H9 (cell line): Measurements from ENCODE around the gene TNRC6A. TPM values are rescaled to one million over a fixed set of nuclear protein-coding genes. Genes with fewer than 3 reads are reported as not detected.

Experiments
- DNase-seq: peaks from one replicate; pipeline ENCODE4 v3.0.0-alpha.2; 2017
- H2AFZ ChIP-seq: one replicate; pipeline ENCODE4 v1.6.1; 2013; ENCODE audit warnings: mild to moderate bottlenecking, low read length, control low read depth, moderate library complexity
- H2AK5ac ChIP-seq: 2 replicates; pipeline ENCODE4 v1.6.1; 2013; ENCODE audit warnings: low read length, control low read depth, mixed read lengths; ENCODE audit not compliant: insufficient read length
- H2BK120ac ChIP-seq: one replicate; pipeline ENCODE4 v1.6.1; 2013; ENCODE audit warnings: low read depth, mild to moderate bottlenecking, low read length, control low read depth, inconsistent platforms; ENCODE audit not compliant: poor library complexity, severe bottlenecking
- H2BK12ac ChIP-seq: 2 replicates; pipeline ENCODE4 v1.6.1; 2013; ENCODE audit warnings: low read length, control low read depth, mixed read lengths, low read depth; ENCODE audit not compliant: insufficient read length
- H2BK15ac ChIP-seq: 2 replicates; pipeline ENCODE4 v1.6.1; 2013; ENCODE audit warnings: low read depth, low read length, control low read depth
- H2BK20ac ChIP-seq: one replicate; pipeline ENCODE4 v1.6.1; 2013; ENCODE audit warnings: low read depth, mild to moderate bottlenecking, low read length, control low read depth, inconsistent platforms; ENCODE audit not compliant: poor library complexity, severe bottlenecking
- H2BK5ac ChIP-seq: 2 replicates; pipeline ENCODE4 v1.6.1; 2013; ENCODE audit warnings: low read length, control low read depth, mixed read lengths; ENCODE audit not compliant: insufficient read length
- H3K14ac ChIP-seq: 2 replicates; pipeline ENCODE4 v1.6.1; 2013; ENCODE audit warnings: low read length, control low read depth; ENCODE audit not compliant: insufficient read depth
- H3K18ac ChIP-seq: 2 replicates; pipeline ENCODE4 v1.6.1; 2013; ENCODE audit warnings: low read depth, mild to moderate bottlenecking, mixed read lengths, low read length, control low read depth; ENCODE audit not compliant: insufficient read length
- H3K23ac ChIP-seq: 2 replicates; pipeline ENCODE4 v1.6.1; 2013; ENCODE audit warnings: low read length, control low read depth, mixed read lengths, low read depth; ENCODE audit not compliant: insufficient read length
- H3K23me2 ChIP-seq: 2 replicates; pipeline ENCODE4 v1.6.1; 2013; ENCODE audit warnings: low read depth, mild to moderate bottlenecking, mixed read lengths, low read length, control low read depth; ENCODE audit not compliant: insufficient read length, poor library complexity, severe bottlenecking
- H3K27ac ChIP-seq: 2 replicates; pipeline ENCODE4 v1.5.1; 2013; ENCODE audit warnings: low read length, control low read depth, mixed read lengths, low read depth; ENCODE audit not compliant: insufficient read length
- H3K27me3 ChIP-seq: 2 replicates; pipeline ENCODE4 v1.6.1; 2013; ENCODE audit warnings: low read length, control low read depth, inconsistent platforms; ENCODE audit not compliant: insufficient read depth
- H3K4ac ChIP-seq: 2 replicates; pipeline ENCODE4 v1.6.1; 2013; ENCODE audit warnings: low read depth, mild to moderate bottlenecking, control low read depth, inconsistent platforms, low read length, moderate library complexity
- H3K4me1 ChIP-seq: 2 replicates; pipeline ENCODE4 v1.6.1; 2013; ENCODE audit warnings: low read length, control low read depth, inconsistent platforms; ENCODE audit not compliant: insufficient read depth
- H3K4me2 ChIP-seq: 2 replicates; pipeline ENCODE4 v1.6.1; 2013; ENCODE audit warnings: low read length, control low read depth, mixed read lengths; ENCODE audit not compliant: insufficient read length, insufficient read depth
- H3K56ac ChIP-seq: 2 replicates; pipeline ENCODE4 v1.6.1; 2013; ENCODE audit warnings: low read depth, mild to moderate bottlenecking, mixed read lengths, low read length, control low read depth; ENCODE audit not compliant: insufficient read length
- H3K79me1 ChIP-seq: 2 replicates; pipeline ENCODE4 v1.6.1; 2013; ENCODE audit warnings: low read depth, mild to moderate bottlenecking, moderate library complexity, low read length, control low read depth, inconsistent platforms; ENCODE audit not compliant: insufficient read depth, poor library complexity, severe bottlenecking
- H3K79me2 ChIP-seq: 2 replicates; pipeline ENCODE4 v1.6.1; 2013; ENCODE audit warnings: low read length, control low read depth, inconsistent platforms; ENCODE audit not compliant: insufficient read depth
- H3K9ac ChIP-seq: 2 replicates; pipeline ENCODE4 v1.6.1; 2013; ENCODE audit warnings: low read length, control low read depth, mixed read lengths; ENCODE audit not compliant: insufficient read length; ENCODE audit errors: extremely low read depth
- H3K9me3 ChIP-seq: one replicate; pipeline ENCODE4 v1.6.1; 2013; ENCODE audit warnings: low read depth, low read length, inconsistent platforms; ENCODE audit not compliant: control insufficient read depth
- H3T11ph ChIP-seq: one replicate; pipeline ENCODE4 v1.6.1; 2013; ENCODE audit warnings: mild to moderate bottlenecking, low read length, control low read depth, inconsistent platforms
- H4K20me1 ChIP-seq: one replicate; pipeline ENCODE4 v1.6.1; 2013; ENCODE audit not compliant: control insufficient read depth, insufficient read length, insufficient read depth
- H4K5ac ChIP-seq: 2 replicates; pipeline ENCODE4 v1.6.1; 2013; ENCODE audit warnings: low read depth, mild to moderate bottlenecking, mixed read lengths, low read length, control low read depth; ENCODE audit not compliant: insufficient read length
- H4K8ac ChIP-seq: replicated peaks from 2 replicates; pipeline ENCODE4 v1.6.1; 2013; ENCODE audit warnings: low read length, control low read depth, mixed read lengths, low read depth; ENCODE audit not compliant: insufficient read length
- H4K91ac ChIP-seq: 2 replicates; pipeline ENCODE4 v1.6.1; 2013; ENCODE audit warnings: low read depth, mild to moderate bottlenecking, moderate library complexity, mixed read lengths, low read length, control low read depth; ENCODE audit not compliant: insufficient read length
- H3K27ac Mint-ChIP-seq, 3 experiments: 2 replicates in 2 of 3; 3 replicates in 1 of 3; pipeline ENCODE4 v1.8.0; 2020 to 2021; ENCODE audit warnings: mixed read lengths in 3 of 3, mild to moderate bottlenecking in 1 of 3, moderate library complexity in 1 of 3
- H3K27me3 Mint-ChIP-seq: 2 replicates; pipeline ENCODE4 v1.8.0; 2021; ENCODE audit warnings: low read depth, mild to moderate bottlenecking, moderate library complexity, mixed read lengths
- H3K36me3 Mint-ChIP-seq, 3 experiments: 2 replicates in 2 of 3; 3 replicates in 1 of 3; pipeline ENCODE4 v1.8.0; 2020 to 2021; ENCODE audit warnings: low read depth in 3 of 3, mixed read lengths in 3 of 3; ENCODE audit not compliant: insufficient read depth in 1 of 3
- H3K4me1 Mint-ChIP-seq, 2 experiments: 2 replicates each; pipeline ENCODE4 v1.8.0; 2020; ENCODE audit warnings: mixed read lengths in 2 of 2
- H3K4me3 Mint-ChIP-seq, 2 experiments: 2 replicates in 1 of 2; 3 replicates in 1 of 2; pipeline ENCODE4 v1.8.0; 2020 to 2021; ENCODE audit warnings: mild to moderate bottlenecking in 2 of 2, mixed read lengths in 2 of 2, moderate library complexity in 1 of 2
- H3K9me3 Mint-ChIP-seq, 2 experiments: 2 replicates in 1 of 2; 3 replicates in 1 of 2; pipeline ENCODE4 v1.8.0; 2020; ENCODE audit warnings: mild to moderate bottlenecking in 2 of 2, mixed read lengths in 2 of 2, moderate library complexity in 1 of 2
- WGBS: extraction: QIAGEN DNeasy Blood & Tissue Kit; methylation state at CpG from one replicate; pipeline ENCODE4 v1.1.7; 2013; ENCODE audit warnings: missing lambda C conversion rate, low lambda C conversion rate, mixed read lengths; ENCODE audit not compliant: insufficient read length; ENCODE audit errors: extremely low coverage; 5-methylcytosine and 5-hydroxymethylcytosine counted together
- total RNA-seq: library from RNA; stranded (reverse); gene quantifications from 2 replicates; pipeline ENCODE4 v1.2.1, GENCODE V29; 2021
- TF ChIP-seq, protein P1 (sequence below): fragments of 200-600 bp; sonication (generic); conservative IDR thresholded peaks from 3 replicates; pipeline ENCODE4 v1.8.0; 2021; ENCODE audit warnings: antibody characterized with exemption, mild to moderate bottlenecking

TNRC6A gene
- total RNA-seq, 1 experiment from 2014 or later, result 114 TPM

DNA sequence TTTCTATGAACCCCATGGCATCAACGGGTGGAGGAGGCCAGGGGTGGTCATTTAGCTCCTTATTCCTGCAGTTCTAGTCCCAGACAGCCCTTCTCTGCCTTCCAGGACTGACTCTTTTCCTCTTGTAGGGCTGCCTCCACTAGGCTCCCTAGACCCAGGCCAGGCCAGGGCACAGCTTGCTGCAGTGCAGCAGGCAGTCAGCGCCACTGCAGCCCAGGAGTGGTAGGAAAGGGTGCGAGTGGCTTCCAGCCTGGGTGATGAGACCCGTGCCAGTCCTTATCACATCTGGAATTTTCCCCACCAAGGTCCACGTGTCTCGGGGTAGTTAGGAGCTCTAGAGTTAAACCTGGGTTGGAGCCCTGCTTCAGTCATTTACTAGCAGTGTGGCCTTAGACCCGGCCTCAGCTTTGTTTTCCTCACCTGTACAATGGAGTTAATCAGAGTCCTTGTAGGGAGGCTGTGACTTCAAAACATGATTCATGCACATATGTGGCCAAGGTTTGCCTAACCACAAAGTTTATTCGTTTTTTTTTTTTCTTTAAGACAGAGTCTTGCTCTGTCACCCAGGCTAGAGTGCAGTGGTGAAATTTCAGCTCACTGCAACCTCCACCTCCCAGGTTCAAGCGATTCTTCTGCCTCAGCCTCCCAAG is 121.0 kb downstream of the TNRC6A start:
- Histone ChIP-seq H4K5ac (no peak overlapping the region), H3K9ac (no peak overlapping the region), H2AFZ (no peak overlapping the region), H2BK12ac (no peak overlapping the region), H2BK15ac (no peak overlapping the region), H3K23ac (no peak overlapping the region), H3K79me2 (no peaks in the 10 kb centered on the region), H3K18ac (no peak overlapping the region), H3K56ac (no peak overlapping the region), H3K14ac (no peak overlapping the region), H2BK120ac (no peak overlapping the region), H3K23me2 (no peaks in the 10 kb centered on the region), H4K91ac (no peak overlapping the region), H3K9me3 (no peaks in the 10 kb centered on the region), H2AK5ac (no peak overlapping the region), H2BK5ac (no peak overlapping the region), H3T11ph (no peak overlapping the region), H3K27ac (no peak overlapping the region), H2BK20ac (no peak overlapping the region), H3K4ac (no peak overlapping the region), H3K79me1 (no peaks in the 10 kb centered on the region), H3K4me1 (no peaks in the 10 kb centered on the region), H3K27me3 (no peaks in the 10 kb centered on the region), H3K4me2 (no peak overlapping the region), H4K20me1 (peaks cover 3% of the 10 kb centered on the region), H4K8ac (no peak overlapping the region)
- no peak for DNase-seq
- TF ChIP-seq, protein P1, sequence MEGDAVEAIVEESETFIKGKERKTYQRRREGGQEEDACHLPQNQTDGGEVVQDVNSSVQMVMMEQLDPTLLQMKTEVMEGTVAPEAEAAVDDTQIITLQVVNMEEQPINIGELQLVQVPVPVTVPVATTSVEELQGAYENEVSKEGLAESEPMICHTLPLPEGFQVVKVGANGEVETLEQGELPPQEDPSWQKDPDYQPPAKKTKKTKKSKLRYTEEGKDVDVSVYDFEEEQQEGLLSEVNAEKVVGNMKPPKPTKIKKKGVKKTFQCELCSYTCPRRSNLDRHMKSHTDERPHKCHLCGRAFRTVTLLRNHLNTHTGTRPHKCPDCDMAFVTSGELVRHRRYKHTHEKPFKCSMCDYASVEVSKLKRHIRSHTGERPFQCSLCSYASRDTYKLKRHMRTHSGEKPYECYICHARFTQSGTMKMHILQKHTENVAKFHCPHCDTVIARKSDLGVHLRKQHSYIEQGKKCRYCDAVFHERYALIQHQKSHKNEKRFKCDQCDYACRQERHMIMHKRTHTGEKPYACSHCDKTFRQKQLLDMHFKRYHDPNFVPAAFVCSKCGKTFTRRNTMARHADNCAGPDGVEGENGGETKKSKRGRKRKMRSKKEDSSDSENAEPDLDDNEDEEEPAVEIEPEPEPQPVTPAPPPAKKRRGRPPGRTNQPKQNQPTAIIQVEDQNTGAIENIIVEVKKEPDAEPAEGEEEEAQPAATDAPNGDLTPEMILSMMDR, result no peak
- H3K27me3 Mint-ChIP-seq, result peaks cover 1% of the 10 kb centered on the region
- no CpG with 5 or more reads among the region's 9 CpGs for WGBS
- no peaks in the 10 kb centered on the region for H3K9me3 Mint-ChIP-seq
- H3K27ac Mint-ChIP-seq, result 0 out of 7 replicates have a peak overlapping the region, but pooled peaks of 1 of the 3 experiments have one; percentile 18
- H3K36me3 Mint-ChIP-seq, result no peaks in the 10 kb centered on the region
- no peak overlapping the region for H3K4me3 Mint-ChIP-seq
- peaks cover 2 to 9% of the 10 kb centered on the region in 2 experiments; a peak in 2 of 4 replicates for H3K4me1 Mint-ChIP-seq
